AG04450 (cell line): Measurements from ENCODE around the gene IBTK. TPM values are rescaled to one million over a fixed set of nuclear protein-coding genes. Genes with fewer than 3 reads are reported as not detected.

ENCODE experiments used
- CTCF ChIA-PET: fragments of 300-600, 350-600 bp; formaldehyde crosslinking; extraction: SDS; loops from one replicate; lab custom pipeline; 2022; ENCODE audit warnings: antibody characterized with exemption, inconsistent platforms; lab: Charles Lee
- POLR2A ChIA-PET: fragments of 350-600 bp; formaldehyde crosslinking; extraction: SDS; loops from one replicate; lab custom pipeline; 2021; ENCODE audit warnings: antibody characterized with exemption, inconsistent platforms; lab: Yijun Ruan, JAX
- DNase-seq: peaks from one replicate; pipeline ENCODE4 v3.0.0-alpha.2; 2011; ENCODE audit warnings: low read depth, low spot score
- H3K27ac ChIP-seq: one replicate; pipeline ENCODE4 v1.5.1; 2012; ENCODE audit warnings: low read depth, low read length, control low read depth
- H3K27me3 ChIP-seq: one replicate; pipeline ENCODE4 v1.6.0; 2012; ENCODE audit warnings: low read length; ENCODE audit not compliant: control insufficient read depth, insufficient read depth
- H3K4me3 ChIP-seq: 2 replicates; pipeline ENCODE4 v1.5.1; 2011; ENCODE audit warnings: mild to moderate bottlenecking, low read depth, low read length, control low read depth
- H3K9me3 ChIP-seq: 2 replicates; pipeline ENCODE4 v1.5.1; 2012; ENCODE audit warnings: low read length; ENCODE audit not compliant: control insufficient read depth, insufficient read depth
- polyA plus RNA-seq: library from polyadenylated mRNA; depleted of rRNA; stranded (reverse); fragments of >200 nt; gene quantifications from 2 replicates; pipeline ENCODE4 v1.2.3, GENCODE V29; 2011
- TF ChIP-seq, protein P1 (sequence below): IDR thresholded peaks from 2 replicates; pipeline ENCODE4 v1.5.1; 2011; ENCODE audit warnings: low read depth, low read length, control low read depth, inconsistent platforms

The IBTK gene
- polyA plus RNA-seq, 1 experiment: 39.8 TPM

DNA sequence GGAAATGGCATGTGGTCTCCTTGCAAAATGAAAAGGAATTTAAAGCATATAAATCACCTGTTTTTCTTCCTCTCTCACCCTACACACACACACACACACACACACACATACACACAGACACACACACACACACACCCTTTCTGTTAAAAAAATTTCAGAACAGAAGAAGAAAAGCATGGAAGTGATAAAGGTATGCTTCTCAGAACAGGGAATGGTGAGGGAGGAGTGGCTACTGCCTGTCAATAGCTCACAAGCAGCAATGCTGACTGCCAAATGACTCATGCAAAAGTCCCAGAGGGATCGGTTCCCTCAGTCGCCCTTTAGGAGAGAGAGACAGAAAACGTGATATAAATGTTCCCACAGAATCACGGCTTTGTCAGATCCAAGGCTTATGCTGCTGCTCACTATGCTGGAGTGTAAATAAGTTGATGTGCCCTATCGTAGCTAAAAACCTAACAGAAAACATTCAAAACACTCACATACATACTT is 102.6 kb downstream of the IBTK start:
- POLR2A ChIA-PET: interaction anchor here (0.6 to 0.7 kb wide), 2 partner anchors 11 to 83 kb away, joined by 3 read pairs; no protein-coding TSS in a partner anchor
- Histone ChIP-seq H3K27ac (no peak overlapping the region), H3K27me3 (no peaks in the 10 kb centered on the region), H3K4me3 (peak overlapping the region; percentile 11), H3K9me3 (no peaks in the 10 kb centered on the region)
- CTCF ChIA-PET: interaction anchor here (0.6 to 1.5 kb wide), 4 partner anchors 17 to 813 kb away, joined by 3 read pairs; no protein-coding TSS in a partner anchor
- peak; percentile 33 for DNase-seq
- TF ChIP-seq, protein P1, sequence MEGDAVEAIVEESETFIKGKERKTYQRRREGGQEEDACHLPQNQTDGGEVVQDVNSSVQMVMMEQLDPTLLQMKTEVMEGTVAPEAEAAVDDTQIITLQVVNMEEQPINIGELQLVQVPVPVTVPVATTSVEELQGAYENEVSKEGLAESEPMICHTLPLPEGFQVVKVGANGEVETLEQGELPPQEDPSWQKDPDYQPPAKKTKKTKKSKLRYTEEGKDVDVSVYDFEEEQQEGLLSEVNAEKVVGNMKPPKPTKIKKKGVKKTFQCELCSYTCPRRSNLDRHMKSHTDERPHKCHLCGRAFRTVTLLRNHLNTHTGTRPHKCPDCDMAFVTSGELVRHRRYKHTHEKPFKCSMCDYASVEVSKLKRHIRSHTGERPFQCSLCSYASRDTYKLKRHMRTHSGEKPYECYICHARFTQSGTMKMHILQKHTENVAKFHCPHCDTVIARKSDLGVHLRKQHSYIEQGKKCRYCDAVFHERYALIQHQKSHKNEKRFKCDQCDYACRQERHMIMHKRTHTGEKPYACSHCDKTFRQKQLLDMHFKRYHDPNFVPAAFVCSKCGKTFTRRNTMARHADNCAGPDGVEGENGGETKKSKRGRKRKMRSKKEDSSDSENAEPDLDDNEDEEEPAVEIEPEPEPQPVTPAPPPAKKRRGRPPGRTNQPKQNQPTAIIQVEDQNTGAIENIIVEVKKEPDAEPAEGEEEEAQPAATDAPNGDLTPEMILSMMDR: no peak

DNA sequence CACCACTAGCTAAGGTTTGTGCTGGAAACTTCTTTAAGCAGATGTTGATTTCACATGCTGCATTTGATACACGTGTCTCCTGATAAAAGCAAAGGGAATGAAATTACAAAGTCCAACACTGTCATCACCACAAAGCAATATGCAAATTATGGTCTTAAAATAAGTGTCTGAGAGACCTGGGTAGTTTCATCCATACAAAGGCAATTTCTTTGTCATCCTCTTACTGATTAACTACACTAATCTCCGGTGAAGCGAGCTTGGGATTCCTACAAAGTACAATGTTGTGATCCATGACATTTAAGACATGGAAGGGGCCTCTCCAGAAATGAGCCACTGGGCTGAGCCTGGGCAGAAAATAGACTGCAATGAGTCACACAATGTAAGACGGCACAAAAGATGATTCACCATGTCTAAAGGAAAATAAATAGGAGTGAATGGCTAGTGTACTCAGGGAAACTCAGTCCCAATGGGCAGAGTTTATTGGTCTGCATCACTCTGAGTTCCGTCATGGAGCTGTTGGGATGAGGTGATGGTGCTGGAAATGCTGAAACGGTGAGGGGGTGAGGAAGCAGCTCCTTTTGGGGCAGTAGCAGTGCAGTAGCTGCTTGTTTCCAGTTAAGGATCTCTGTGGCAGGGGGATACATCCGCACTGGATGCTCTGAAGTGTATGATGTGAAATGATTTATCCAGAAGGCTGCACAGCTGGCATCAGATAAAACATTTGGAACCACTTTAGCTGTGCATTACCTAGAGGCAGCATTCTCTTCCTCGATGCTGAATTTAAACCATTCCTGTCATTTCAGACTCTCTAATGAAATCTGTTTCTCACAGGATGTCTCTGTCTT is 103.3 kb downstream of the IBTK start:
- CTCF ChIA-PET: interaction anchor here (0.6 to 1.5 kb wide), 4 partner anchors 17 to 813 kb away, joined by 3 read pairs; no protein-coding TSS in a partner anchor
- H3K9me3 ChIP-seq: no peaks in the 10 kb centered on the region
- POLR2A ChIA-PET: interaction anchor here (0.6 kb wide), 1 partner anchor 84 kb away, joined by 3 read pairs; no protein-coding TSS in a partner anchor
- peak; percentile 73 for DNase-seq
- H3K27ac ChIP-seq: peak overlapping the region; percentile 68
- TF ChIP-seq, protein P1: no peak
- H3K27me3 ChIP-seq: no peaks in the 10 kb centered on the region
- H3K4me3 ChIP-seq: peak overlapping the region; percentile 0

DNA sequence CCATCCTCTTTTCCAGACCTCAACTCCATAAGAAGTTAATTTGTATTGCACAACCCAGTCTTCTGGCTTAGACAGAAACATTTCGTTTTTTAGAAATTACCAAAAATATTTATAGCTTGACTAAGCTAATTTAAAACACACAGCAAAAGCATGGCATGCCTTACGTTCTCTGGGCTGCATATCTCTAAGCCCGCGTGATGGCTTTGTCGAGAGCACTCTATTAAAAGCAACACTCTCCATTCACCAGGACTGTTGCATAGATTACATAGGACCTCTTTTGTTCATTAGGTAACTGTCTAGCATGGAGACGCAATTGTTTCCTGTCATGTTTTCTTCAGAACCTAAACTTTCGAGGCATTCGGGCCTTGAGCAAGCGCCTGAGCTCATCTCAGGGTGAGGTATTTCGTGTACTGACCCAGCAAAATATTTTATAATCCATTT is 104.5 kb downstream of the IBTK start:
- Histone ChIP-seq H3K9me3 (no peaks in the 10 kb centered on the region), H3K4me3 (no peak overlapping the region), H3K27me3 (no peaks in the 10 kb centered on the region), H3K27ac (no peak overlapping the region)
- TF ChIP-seq, protein P1: no peak
- CTCF ChIA-PET: no interaction called here
- POLR2A ChIA-PET: no interaction called here
- DNase-seq: no peak

DNA sequence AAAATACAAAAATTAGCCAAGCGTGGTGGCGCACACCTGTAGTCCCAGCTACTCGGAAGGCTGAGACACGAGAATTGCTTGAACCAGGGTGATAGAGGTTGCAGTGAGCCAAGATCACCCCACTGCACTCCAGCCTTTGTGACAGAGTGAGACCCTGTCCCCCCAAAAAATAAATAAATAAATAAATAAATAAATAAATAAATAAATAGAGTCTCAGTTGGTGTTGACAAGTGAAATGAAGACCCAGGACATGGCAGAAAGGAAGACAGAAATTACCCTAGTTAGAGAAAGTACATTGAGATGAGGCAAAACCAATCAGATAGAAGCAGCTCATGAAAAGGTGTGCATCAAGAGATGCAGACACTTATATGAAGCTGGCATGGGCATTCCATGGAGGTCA is 105.0 kb downstream of the IBTK start:
- CTCF ChIA-PET: no interaction called here
- TF ChIP-seq, protein P1: no peak
- Histone ChIP-seq H3K9me3 (no peaks in the 10 kb centered on the region), H3K27me3 (no peaks in the 10 kb centered on the region), H3K27ac (no peak overlapping the region), H3K4me3 (no peak overlapping the region)
- POLR2A ChIA-PET: no interaction called here
- DNase-seq: no peak
